ENCODE results near the gene DRD2.

The DRD2 gene

GRCh38 chr11:113514856-113515255 is 39.7 kb upstream of the DRD2 start:
- H3K4me3 Mint-ChIP-seq, result no peak overlapping the region

GRCh38 chr11:113507341-113507740 is 32.1 kb upstream of the DRD2 start:
- H3K27ac Mint-ChIP-seq, result no peak overlapping the region
- no peak for TF ChIP-seq CTCF (IDR thresholded peaks at IDR 0.05; ENCODE audit: unreplicated experiment in 3 of 3)
- no peaks in the 10 kb centered on the region for H3K36me3 Mint-ChIP-seq (ENCODE audit: low read depth)
- no peak overlapping the region for H3K4me3 Mint-ChIP-seq
- peaks cover 7% of the 10 kb centered on the region for H3K4me1 Mint-ChIP-seq
- H3K9me3 Mint-ChIP-seq, result no peaks in the 10 kb centered on the region
- H3K27me3 Mint-ChIP-seq (ENCODE audit: low read depth), result peaks cover 49% of the 10 kb centered on the region

More at GRCh38 chr11:113514856-113515255, 39.7 kb upstream of the DRD2 start:
- no peaks in the 10 kb centered on the region for H3K4me1 Mint-ChIP-seq
- no peak for TF ChIP-seq CTCF (IDR thresholded peaks at IDR 0.05; ENCODE audit: unreplicated experiment in 3 of 3)
- H3K27ac Mint-ChIP-seq, result no peak overlapping the region
- peaks cover 52% of the 10 kb centered on the region for H3K27me3 Mint-ChIP-seq (ENCODE audit: low read depth)
- H3K36me3 Mint-ChIP-seq (ENCODE audit: low read depth), result no peaks in the 10 kb centered on the region
- peaks cover 4% of the 10 kb centered on the region for H3K9me3 Mint-ChIP-seq

- Mint-ChIP-seq H3K27ac (no peak overlapping the region), H3K9me3 (no peaks in the 10 kb centered on the region), H3K4me1 (peaks cover 7% of the 10 kb centered on the region), H3K36me3 (ENCODE audit: low read depth) (no peaks in the 10 kb centered on the region), H3K4me3 (no peak overlapping the region), H3K27me3 (ENCODE audit: low read depth) (peaks cover 51% of the 10 kb centered on the region)
- no peak for TF ChIP-seq CTCF (IDR thresholded peaks at IDR 0.05; ENCODE audit: unreplicated experiment in 3 of 3)
These were observed 31.7 kb upstream of the DRD2 start for GRCh38 chr11:113506893-113507292.

- Mint-ChIP-seq H3K9me3 (no peaks in the 10 kb centered on the region), H3K4me3 (no peak overlapping the region), H3K4me1 (peaks cover 7% of the 10 kb centered on the region), H3K27me3 (ENCODE audit: low read depth) (peaks cover 49% of the 10 kb centered on the region), H3K27ac (no peak overlapping the region), H3K36me3 (ENCODE audit: low read depth) (no peaks in the 10 kb centered on the region)
- no peak for TF ChIP-seq CTCF (IDR thresholded peaks at IDR 0.05; ENCODE audit: unreplicated experiment in 3 of 3)
These were observed 31.3 kb upstream of the DRD2 start for GRCh38 chr11:113506461-113506860.

GRCh38 chr11:113505541-113506375 is 30.6 kb upstream of the DRD2 start:
- Mint-ChIP-seq H3K27me3 (ENCODE audit: low read depth) (peaks cover 52% of the 10 kb centered on the region), H3K4me3 (no peak overlapping the region), H3K36me3 (ENCODE audit: low read depth) (no peaks in the 10 kb centered on the region), H3K9me3 (no peaks in the 10 kb centered on the region), H3K27ac (peak overlapping the region in 1 of 3 experiments; percentile 1), H3K4me1 (peaks cover 7% of the 10 kb centered on the region)
- no peak for TF ChIP-seq CTCF (IDR thresholded peaks at IDR 0.05; ENCODE audit: unreplicated experiment in 3 of 3)

GRCh38 chr11:113505046-113505445 is 29.8 kb upstream of the DRD2 start:
- Mint-ChIP-seq H3K36me3 (ENCODE audit: low read depth) (no peaks in the 10 kb centered on the region), H3K27me3 (ENCODE audit: low read depth) (peaks cover 46% of the 10 kb centered on the region), H3K9me3 (no peaks in the 10 kb centered on the region), H3K27ac (no peak overlapping the region), H3K4me1 (peaks cover 7% of the 10 kb centered on the region), H3K4me3 (no peak overlapping the region)
- TF ChIP-seq CTCF (IDR thresholded peaks at IDR 0.05; ENCODE audit: unreplicated experiment in 3 of 3), result no peak

All from nephron (organoid).